CD14-positive monocyte (primary cell): Measurements from ENCODE around the gene LRP1B. TPM values are rescaled to one million over a fixed set of nuclear protein-coding genes. Genes with fewer than 3 reads are reported as not detected.

Source experiments
- DNase-seq, 3 donors: peaks; one replicate each; pipeline ENCODE4 v3.0.0-alpha.2; 2011 to 2022
- H2AFZ ChIP-seq: 2 replicates; pipeline ENCODE4 v1.6.0; 2012; ENCODE audit warnings: mild to moderate bottlenecking, low read depth, low read length, inconsistent platforms; ENCODE audit not compliant: insufficient read depth, poor library complexity, severe bottlenecking
- H3K27ac ChIP-seq, 2 donors: 1 replicate in 1 of 2; 2 replicates in 1 of 2; pipeline ENCODE4 v1.5.1; 2012 to 2013; ENCODE audit warnings: low read length in 2 of 2, control low read depth in 1 of 2, inconsistent platforms in 1 of 2, low read depth in 1 of 2, mild to moderate bottlenecking in 1 of 2
- H3K27me3 ChIP-seq, 2 donors: one replicate each; pipeline versions ENCODE4 v1.6.0 to v1.6.1; 2011 to 2013; ENCODE audit warnings: low read length in 2 of 2; ENCODE audit not compliant: control insufficient read depth in 2 of 2, insufficient read depth in 2 of 2
- H3K36me3 ChIP-seq, 2 donors: replicated peaks in 1 of 2; 1 replicate in 1 of 2; 2 replicates in 1 of 2; pipeline versions ENCODE4 v1.5.1 to v1.6.1; 2012 to 2013; ENCODE audit warnings: low read length in 2 of 2, control low read depth in 1 of 2, inconsistent platforms in 1 of 2, mild to moderate bottlenecking in 1 of 2; ENCODE audit not compliant: insufficient read depth in 2 of 2, control insufficient read depth in 1 of 2
- H3K4me1 ChIP-seq, 2 donors: 1 replicate in 1 of 2; 2 replicates in 1 of 2; pipeline versions ENCODE4 v1.5.1 to v1.6.1; 2012 to 2013; ENCODE audit warnings: low read length in 2 of 2, control low read depth in 1 of 2, inconsistent platforms in 1 of 2, mild to moderate bottlenecking in 1 of 2, moderate library complexity in 1 of 2; ENCODE audit not compliant: insufficient read depth in 2 of 2, control insufficient read depth in 1 of 2
- H3K4me2 ChIP-seq: replicated peaks from 2 replicates; pipeline ENCODE3; 2012; ENCODE audit warnings: low read length, moderate library complexity, mild to moderate bottlenecking; ENCODE audit not compliant: poor library complexity, severe bottlenecking; ENCODE audit errors: extremely low read depth
- H3K4me3 ChIP-seq, 3 experiments: fragments of 200-600 bp in 1 of 3; sonication (generic) in 1 of 3; replicated peaks in 1 of 3; 1 replicate in 2 of 3; 2 replicates in 1 of 3; pipeline ENCODE4 v1.5.1; 2011 to 2013; ENCODE audit warnings: low read length in 3 of 3, mild to moderate bottlenecking in 3 of 3, control low read depth in 2 of 3, low read depth in 2 of 3, inconsistent platforms in 1 of 3, moderate library complexity in 1 of 3
- H3K79me2 ChIP-seq: 2 replicates; pipeline ENCODE4 v1.6.0; 2012; ENCODE audit warnings: mild to moderate bottlenecking, control low read depth, inconsistent platforms, low read length, moderate library complexity; ENCODE audit not compliant: insufficient read depth
- H3K9ac ChIP-seq: 2 replicates; pipeline ENCODE4 v1.6.0; 2017; ENCODE audit warnings: low read length, mild to moderate bottlenecking; ENCODE audit not compliant: insufficient read depth, poor library complexity, severe bottlenecking
- H3K9me3 ChIP-seq, 2 donors: replicated peaks in 1 of 2; 1 replicate in 1 of 2; 2 replicates in 1 of 2; pipeline versions ENCODE4 v1.5.1 to v1.6.1; 2012 to 2013; ENCODE audit warnings: low read length in 2 of 2, control low read depth in 1 of 2; ENCODE audit not compliant: control insufficient read depth in 1 of 2, insufficient read depth in 1 of 2
- H4K20me1 ChIP-seq: 2 replicates; pipeline ENCODE4 v1.6.0; 2012; ENCODE audit warnings: mild to moderate bottlenecking, low read length, control low read depth, moderate library complexity; ENCODE audit not compliant: insufficient read depth
- H3K27ac Mint-ChIP-seq, 7 donors: one replicate each; pipeline ENCODE4 v1.8.0; 2020; ENCODE audit warnings: mild to moderate bottlenecking in 7 of 7, mixed read lengths in 7 of 7, moderate library complexity in 6 of 7, inconsistent platforms in 2 of 7
- H3K27me3 Mint-ChIP-seq, 3 donors: one replicate each; pipeline ENCODE4 v1.8.0; 2021 to 2022; ENCODE audit warnings: low read depth in 3 of 3, mild to moderate bottlenecking in 3 of 3, mixed read lengths in 3 of 3, moderate library complexity in 3 of 3, inconsistent platforms in 1 of 3
- H3K36me3 Mint-ChIP-seq, 2 donors: one replicate each; pipeline ENCODE4 v1.8.0; 2020; ENCODE audit warnings: mixed read lengths in 2 of 2, inconsistent platforms in 1 of 2, mild to moderate bottlenecking in 1 of 2
- H3K4me1 Mint-ChIP-seq: one replicate; pipeline ENCODE4 v1.8.0; 2020; ENCODE audit warnings: mild to moderate bottlenecking, mixed read lengths
- H3K4me3 Mint-ChIP-seq, 2 donors: one replicate each; pipeline ENCODE4 v1.8.0; 2020; ENCODE audit warnings: mild to moderate bottlenecking in 2 of 2, mixed read lengths in 2 of 2, moderate library complexity in 1 of 2
- H3K9me3 Mint-ChIP-seq, 7 donors: one replicate each; pipeline ENCODE4 v1.8.0; 2020 to 2022; ENCODE audit warnings: mixed read lengths in 7 of 7, mild to moderate bottlenecking in 6 of 7, moderate library complexity in 6 of 7, inconsistent platforms in 2 of 7
- CTCF ChIP-seq: fragments of 200-600 bp; IDR thresholded peaks from one replicate; pipeline ENCODE4 v1.8.0; 2022; ENCODE audit warnings: antibody characterized with exemption, mild to moderate bottlenecking
- WGBS: methylation state at CpG from one replicate; pipeline ENCODE4 v1.1.5; 2013; ENCODE audit warnings: missing lambda C conversion rate; ENCODE audit not compliant: insufficient coverage; 5-methylcytosine and 5-hydroxymethylcytosine counted together
- intact Hi-C, 2 donors: fragments of 100-400 bp; cut with micrococcal nuclease; formaldehyde crosslinking; loops; one replicate each; pipeline versions ENCODE4 v1.15.0 to v1.15.1; 2023
- polyA plus RNA-seq, 3 donors: library from polyadenylated mRNA; depleted of rRNA in 1 of 3; unstranded in 2 of 3; stranded (reverse) in 1 of 3; fragments of 300-500 nt in 2 of 3; fragments of >200 nt in 1 of 3; fragmentation: Illumina TruSeq in 2 of 3; gene quantifications; 1 replicate in 2 of 3; 2 replicates in 1 of 3; pipeline ENCODE4 v1.2.3, GENCODE V29; 2012 to 2021

The LRP1B gene
- polyA plus RNA-seq, 3 donors, result not detected

GRCh38 chr2:141015341-141016047 is 1115.3 kb downstream of the LRP1B start:
- no peak overlapping the region for H3K4me3 Mint-ChIP-seq
- no peaks in the 10 kb centered on the region for H3K27me3 Mint-ChIP-seq
- no peaks in the 10 kb centered on the region for H3K4me1 Mint-ChIP-seq
- 69% methylated on average over 2 of the region's 4 CpGs for whole genome bisulfite sequencing
- Histone ChIP-seq H3K79me2 (no peaks in the 10 kb centered on the region), H3K36me3 (no peaks in the 10 kb centered on the region), H3K4me2 (no peak overlapping the region), H3K4me3 (no peak overlapping the region), H3K27me3 (no peaks in the 10 kb centered on the region), H4K20me1 (no peaks in the 10 kb centered on the region), H2AFZ (no peak overlapping the region), H3K9me3 (no peaks in the 10 kb centered on the region), H3K9ac (no peak overlapping the region), H3K4me1 (no peaks in the 10 kb centered on the region), H3K27ac (no peak overlapping the region)
- H3K9me3 Mint-ChIP-seq, result peaks cover 0 to 2% (median 0%) of the 10 kb centered on the region in 7 donors
- H3K36me3 Mint-ChIP-seq, result no peaks in the 10 kb centered on the region
- DNase-seq, result no peak
- no peak for TF ChIP-seq CTCF
- intact Hi-C loops, result no loop called here
- H3K27ac Mint-ChIP-seq, result no peak overlapping the region

GRCh38 chr2:141003967-141004657 is 1126.7 kb downstream of the LRP1B start:
- no peaks in the 10 kb centered on the region for H3K79me2 ChIP-seq
- no peaks in the 10 kb centered on the region for H3K27me3 ChIP-seq
- DNase-seq, result no peak
- H3K4me1 ChIP-seq, result no peaks in the 10 kb centered on the region
- Mint-ChIP-seq H3K4me1 (no peaks in the 10 kb centered on the region), H3K4me3 (no peak overlapping the region), H3K27ac (no peak overlapping the region), H3K9me3 (peaks cover 0 to 9% (median 4%) of the 10 kb centered on the region in 7 donors), H3K27me3 (no peaks in the 10 kb centered on the region), H3K36me3 (no peaks in the 10 kb centered on the region)
- no peak for TF ChIP-seq CTCF
- no peak overlapping the region for H3K9ac ChIP-seq
- no peak overlapping the region for H3K27ac ChIP-seq
- intact Hi-C loops, result no loop called here
- H2AFZ ChIP-seq, result no peak overlapping the region
- H4K20me1 ChIP-seq, result no peaks in the 10 kb centered on the region
- WGBS, result 87% methylated on average over 2 of the region's 3 CpGs
- H3K4me3 ChIP-seq, result no peak overlapping the region
- H3K36me3 ChIP-seq, result no peaks in the 10 kb centered on the region
- H3K4me2 ChIP-seq, result no peak overlapping the region
- H3K9me3 ChIP-seq, result no peaks in the 10 kb centered on the region
